BE2C (cell line): ENCODE measurements around the gene GAS7.

Experiments
- DNase-seq: peaks from one replicate; pipeline ENCODE4 v3.0.0-alpha.2; 2020
- H3K27me3 ChIP-seq: fragments of 250-450 bp; sonication (Bioruptor Pico); 2 replicates; pipeline ENCODE4 v1.5.1; 2020; ENCODE audit warnings: mild to moderate bottlenecking
- H3K36me3 ChIP-seq: fragments of 250-450 bp; sonication (Bioruptor Pico); 2 replicates; pipeline ENCODE4 v1.5.1; 2020; ENCODE audit warnings: mild to moderate bottlenecking
- H3K4me1 ChIP-seq: fragments of 250-450 bp; sonication (Bioruptor Pico); 2 replicates; pipeline ENCODE4 v1.5.1; 2020
- H3K4me3 ChIP-seq: 2 replicates; pipeline ENCODE4 v1.5.1; 2011; ENCODE audit warnings: low read depth, low read length
- H3K9me3 ChIP-seq: fragments of 250-450 bp; sonication (Bioruptor Pico); 2 replicates; pipeline ENCODE4 v1.5.1; 2020
- CTCF ChIP-seq: IDR thresholded peaks from 2 replicates; pipeline ENCODE4 v1.5.1; 2012; ENCODE audit warnings: mild to moderate bottlenecking, low read depth, low read length

The GAS7 gene

GRCh38 chr17:10123093-10123492 is 75.3 kb downstream of the GAS7 start:
- no peaks in the 10 kb centered on the region for H3K9me3 ChIP-seq
- H3K4me3 ChIP-seq = no peak overlapping the region
- TF ChIP-seq CTCF = no peak
- H3K27me3 ChIP-seq = no peaks in the 10 kb centered on the region
- DNase-seq = no peak
- H3K4me1 ChIP-seq = no peaks in the 10 kb centered on the region
- no peaks in the 10 kb centered on the region for H3K36me3 ChIP-seq

DNA sequence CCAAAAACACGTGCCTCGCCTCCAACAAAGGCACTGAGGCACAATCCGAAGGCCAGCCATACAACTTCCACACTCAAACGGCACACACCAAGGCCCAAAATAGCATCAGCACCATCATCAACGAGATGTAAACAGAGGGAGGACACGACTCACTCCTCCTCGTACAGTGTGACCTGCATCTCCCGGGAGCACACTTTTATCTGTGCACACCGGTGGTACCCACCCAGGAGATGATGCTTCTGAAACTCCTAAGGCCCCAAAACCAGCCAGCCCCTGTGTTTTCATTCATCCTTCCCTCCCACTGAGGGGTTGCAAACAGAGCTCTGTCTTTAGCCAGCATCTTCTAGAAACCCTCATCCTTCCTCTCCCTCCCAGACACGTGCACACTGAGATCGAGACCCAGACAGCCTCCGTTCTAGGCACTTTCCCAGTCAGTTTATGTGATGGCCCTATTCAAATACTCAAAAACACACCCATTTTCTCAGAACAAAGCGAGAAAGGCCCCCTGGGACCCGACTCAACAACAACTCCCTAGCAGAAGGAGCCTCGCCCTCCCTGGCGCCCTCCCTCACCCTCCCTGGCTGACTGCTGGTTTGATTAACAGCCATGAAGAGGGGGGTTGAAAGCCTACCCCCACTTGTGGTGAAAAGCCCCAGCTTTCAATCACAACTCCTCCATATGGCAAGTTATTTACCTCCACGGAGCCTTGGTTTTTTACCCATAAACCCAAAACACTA is 76.3 kb downstream of the GAS7 start:
- Histone ChIP-seq H3K27me3 (no peaks in the 10 kb centered on the region), H3K9me3 (no peaks in the 10 kb centered on the region), H3K4me3 (no peak overlapping the region), H3K36me3 (no peaks in the 10 kb centered on the region), H3K4me1 (no peaks in the 10 kb centered on the region)
- no peak for TF ChIP-seq CTCF
- no peak for DNase-seq

DNA sequence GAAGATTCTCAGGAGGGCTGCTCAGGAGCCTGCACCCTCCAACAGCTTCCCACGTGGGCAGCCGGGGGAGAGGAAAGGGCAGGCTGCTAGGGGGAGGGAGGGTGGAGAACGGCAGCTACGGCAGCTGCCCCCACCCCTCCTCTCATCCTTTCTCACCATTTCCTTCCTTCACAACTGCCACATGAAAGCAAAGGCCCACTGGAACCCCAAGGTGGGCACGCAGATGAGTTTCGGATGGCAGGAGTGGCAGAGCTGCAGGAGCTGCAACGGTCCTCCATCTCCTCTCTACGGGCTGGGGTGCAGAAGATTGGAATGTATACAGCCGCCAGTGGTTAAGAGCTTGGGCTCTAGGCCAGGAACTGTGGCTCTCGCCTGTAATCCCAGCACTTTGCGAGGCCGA is 77.7 kb downstream of the GAS7 start:
- H3K4me1 ChIP-seq = no peaks in the 10 kb centered on the region
- no peak for TF ChIP-seq CTCF
- no peaks in the 10 kb centered on the region for H3K9me3 ChIP-seq
- H3K36me3 ChIP-seq = no peaks in the 10 kb centered on the region
- no peak overlapping the region for H3K4me3 ChIP-seq
- no peak for DNase-seq
- H3K27me3 ChIP-seq = no peaks in the 10 kb centered on the region

GRCh38 chr17:10120109-10120485 is 78.3 kb downstream of the GAS7 start:
- H3K36me3 ChIP-seq = no peaks in the 10 kb centered on the region
- DNase-seq = no peak
- H3K4me1 ChIP-seq = no peaks in the 10 kb centered on the region
- H3K4me3 ChIP-seq = no peak overlapping the region
- no peaks in the 10 kb centered on the region for H3K9me3 ChIP-seq
- H3K27me3 ChIP-seq = no peaks in the 10 kb centered on the region
- no peak for TF ChIP-seq CTCF

- H3K36me3 ChIP-seq = no peaks in the 10 kb centered on the region
- no peaks in the 10 kb centered on the region for H3K9me3 ChIP-seq
- TF ChIP-seq CTCF = no peak
- no peak overlapping the region for H3K4me3 ChIP-seq
- H3K4me1 ChIP-seq = no peaks in the 10 kb centered on the region
- H3K27me3 ChIP-seq = no peaks in the 10 kb centered on the region
- no peak for DNase-seq
Observed at GRCh38 chr17:10119203-10120108, 79.0 kb downstream of the GAS7 start.

- no peak for DNase-seq
- no peaks in the 10 kb centered on the region for H3K36me3 ChIP-seq
- no peaks in the 10 kb centered on the region for H3K4me1 ChIP-seq
- no peak for TF ChIP-seq CTCF
- no peak overlapping the region for H3K4me3 ChIP-seq
- H3K27me3 ChIP-seq = no peaks in the 10 kb centered on the region
- no peaks in the 10 kb centered on the region for H3K9me3 ChIP-seq
Observed at GRCh38 chr17:10118788-10119130, 79.6 kb downstream of the GAS7 start.
